Thyroid gland (tissue), 4 donors: Measurements from ENCODE around the gene OSBPL3. TPM values are rescaled to one million over a fixed set of nuclear protein-coding genes. Genes with fewer than 3 reads are reported as not detected.
A peak's percentile ranks its signal among the peaks of the same experiment; 100 is the strongest.

Experiments used
- DNase-seq, 2 donors: peaks; one replicate each; pipeline ENCODE4 v3.0.0-alpha.2; 2019
- H3K27ac ChIP-seq, 3 donors: fragments of 200-600 bp; sonication (generic); 1 replicate in 2 of 3; 2 replicates in 1 of 3; pipeline ENCODE4 v1.5.1; 2016 to 2019; ENCODE audit warnings: mild to moderate bottlenecking in 1 of 3, moderate library complexity in 1 of 3
- H3K27me3 ChIP-seq: fragments of 200-600 bp; sonication (generic); one replicate; pipeline ENCODE4 v1.5.1; 2019
- H3K36me3 ChIP-seq, 2 donors: fragments of 200-600 bp; sonication (generic); one replicate each; pipeline ENCODE4 v1.5.1; 2016 to 2019
- H3K4me1 ChIP-seq, 2 donors: fragments of 200-600 bp; sonication (generic); one replicate each; pipeline ENCODE4 v1.5.1; 2017 to 2019
- H3K4me3 ChIP-seq, 3 donors: fragments of 200-600 bp; sonication (generic); replicated peaks in 1 of 3; 1 replicate in 2 of 3; 2 replicates in 1 of 3; pipeline ENCODE4 v1.5.1; 2016; ENCODE audit warnings: mild to moderate bottlenecking in 1 of 3
- H3K9me3 ChIP-seq: fragments of 200-600 bp; sonication (generic); one replicate; pipeline ENCODE4 v1.5.1; 2017
- CTCF ChIP-seq, 6 experiments: fragments of 200-600 bp in 3 of 6; fragments of 450-650 bp in 3 of 6; sonication (generic) in 3 of 6; IDR thresholded peaks; one replicate each; pipeline ENCODE4 v1.5.1; 2016 to 2019; ENCODE audit warnings: antibody characterized with exemption in 6 of 6, mild to moderate bottlenecking in 2 of 6, inconsistent platforms in 1 of 6, moderate library complexity in 1 of 6
- POLR2A ChIP-seq, 2 donors: fragments of 450-650 bp; IDR thresholded peaks; one replicate each; pipeline ENCODE4 v1.6.1; 2017; ENCODE audit warnings: antibody characterized with exemption in 2 of 2, mild to moderate bottlenecking in 2 of 2, moderate library complexity in 1 of 2
- WGBS, 2 donors: methylation state at CpG; one replicate each; pipeline ENCODE4 v1.1.5; 2017; 5-methylcytosine and 5-hydroxymethylcytosine counted together
- intact Hi-C: fragments of 100-400 bp; cut with DNase I; formaldehyde crosslinking; loops from one replicate; pipeline ENCODE4 v1.15.1; 2023
- total RNA-seq, 4 donors: library from RNA; depleted of rRNA; stranded (reverse); fragments of >200 nt; gene quantifications; one replicate each; pipeline ENCODE4 v1.2.3, GENCODE V29; 2016

OSBPL3 gene
- total RNA-seq, 4 donors from 2014 or later, result 22.1 to 41.7 (median 34.3) TPM

DNA sequence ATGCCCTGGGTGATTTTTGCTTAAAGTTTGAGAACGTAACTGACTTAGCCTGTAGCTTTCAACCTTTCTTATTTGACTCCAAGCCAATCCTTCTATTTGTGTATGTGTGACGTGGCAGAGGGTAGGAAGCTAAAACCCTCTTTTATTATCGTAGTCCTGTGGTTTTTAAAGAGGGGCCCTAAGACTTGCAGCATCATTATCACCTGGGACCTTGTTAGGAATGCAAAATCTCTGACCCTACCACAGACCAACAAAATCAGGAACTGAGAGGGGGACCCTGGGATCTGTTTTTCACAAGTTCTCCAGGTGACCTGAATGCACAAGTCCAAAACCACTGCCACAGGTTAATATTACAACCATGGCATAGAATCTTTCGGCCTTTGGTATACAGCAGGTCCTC lies 80.1 kb downstream of the OSBPL3 start:
- H3K27me3 ChIP-seq, result no peaks in the 10 kb centered on the region
- 92 to 94% methylated on average over 4 of the region's 4 CpGs for WGBS, 2 donors
- TF ChIP-seq POLR2A (IDR thresholded peaks at IDR 0.05), result no peak
- no peak for TF ChIP-seq CTCF (IDR thresholded peaks at IDR 0.05)
- H3K27ac ChIP-seq, result no peak overlapping the region
- intact Hi-C loops, result no loop called here
- no peaks in the 10 kb centered on the region for H3K36me3 ChIP-seq
- no peak for DNase-seq
- no peak overlapping the region for H3K4me3 ChIP-seq
- H3K4me1 ChIP-seq, result peaks cover 0 to 12% of the 10 kb centered on the region in 2 donors
- H3K9me3 ChIP-seq, result no peaks in the 10 kb centered on the region

DNA sequence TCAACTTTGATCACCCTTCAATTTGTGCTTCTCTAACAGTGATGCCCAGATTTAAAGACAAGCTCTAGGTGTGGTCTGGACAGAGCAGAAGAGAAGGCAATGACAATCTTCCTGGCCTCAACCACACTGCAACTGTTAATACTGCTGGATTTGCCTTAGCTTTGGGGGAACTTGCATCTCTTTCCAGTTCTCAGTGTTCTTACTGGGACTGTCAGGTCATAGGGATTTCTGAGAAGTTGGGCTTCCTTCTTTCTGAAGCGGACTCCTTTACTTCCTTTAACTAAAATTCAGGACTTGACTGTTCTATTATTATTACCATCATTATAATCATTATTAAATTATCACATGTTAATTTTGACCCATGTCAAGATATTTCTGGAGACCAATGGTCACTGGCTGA lies 80.8 kb downstream of the OSBPL3 start:
- DNase-seq, result no peak
- Histone ChIP-seq H3K9me3 (no peaks in the 10 kb centered on the region), H3K4me3 (no peak overlapping the region), H3K27ac (no peak overlapping the region), H3K27me3 (no peaks in the 10 kb centered on the region), H3K4me1 (peaks cover 0 to 8% of the 10 kb centered on the region in 2 donors), H3K36me3 (no peaks in the 10 kb centered on the region)
- TF ChIP-seq POLR2A (IDR thresholded peaks at IDR 0.05) (no peak), CTCF (IDR thresholded peaks at IDR 0.05) (no peak)
- intact Hi-C loops, result no loop called here
- WGBS, 2 donors, result 94 to 95% methylated on average over 1 of the region's 1 CpG

GRCh38 chr7:24898691-24899090 lies 81.3 kb downstream of the OSBPL3 start:
- Histone ChIP-seq H3K27ac (no peak overlapping the region), H3K36me3 (no peaks in the 10 kb centered on the region), H3K27me3 (no peaks in the 10 kb centered on the region), H3K4me3 (no peak overlapping the region), H3K9me3 (no peaks in the 10 kb centered on the region), H3K4me1 (peaks cover 0 to 8% of the 10 kb centered on the region in 2 donors)
- TF ChIP-seq POLR2A (IDR thresholded peaks at IDR 0.05), result no peak
- TF ChIP-seq CTCF (IDR thresholded peaks at IDR 0.05), result no peak
- 92 to 94% methylated on average over 4 of the region's 4 CpGs for WGBS, 2 donors
- DNase-seq, result no peak
- intact Hi-C loops, result no loop called here

GRCh38 chr7:24896031-24896501 lies 83.9 kb downstream of the OSBPL3 start:
- Histone ChIP-seq H3K4me1 (peaks cover 0 to 8% of the 10 kb centered on the region in 2 donors), H3K36me3 (no peaks in the 10 kb centered on the region), H3K9me3 (no peaks in the 10 kb centered on the region), H3K4me3 (no peak overlapping the region), H3K27ac (no peak overlapping the region), H3K27me3 (no peaks in the 10 kb centered on the region)
- TF ChIP-seq POLR2A (IDR thresholded peaks at IDR 0.05) (no peak), CTCF (IDR thresholded peaks at IDR 0.05) (no peak)
- no peak for DNase-seq
- 59 to 62% methylated on average over 4 of the region's 4 CpGs for WGBS, 2 donors
- intact Hi-C loops, result no loop called here

DNA sequence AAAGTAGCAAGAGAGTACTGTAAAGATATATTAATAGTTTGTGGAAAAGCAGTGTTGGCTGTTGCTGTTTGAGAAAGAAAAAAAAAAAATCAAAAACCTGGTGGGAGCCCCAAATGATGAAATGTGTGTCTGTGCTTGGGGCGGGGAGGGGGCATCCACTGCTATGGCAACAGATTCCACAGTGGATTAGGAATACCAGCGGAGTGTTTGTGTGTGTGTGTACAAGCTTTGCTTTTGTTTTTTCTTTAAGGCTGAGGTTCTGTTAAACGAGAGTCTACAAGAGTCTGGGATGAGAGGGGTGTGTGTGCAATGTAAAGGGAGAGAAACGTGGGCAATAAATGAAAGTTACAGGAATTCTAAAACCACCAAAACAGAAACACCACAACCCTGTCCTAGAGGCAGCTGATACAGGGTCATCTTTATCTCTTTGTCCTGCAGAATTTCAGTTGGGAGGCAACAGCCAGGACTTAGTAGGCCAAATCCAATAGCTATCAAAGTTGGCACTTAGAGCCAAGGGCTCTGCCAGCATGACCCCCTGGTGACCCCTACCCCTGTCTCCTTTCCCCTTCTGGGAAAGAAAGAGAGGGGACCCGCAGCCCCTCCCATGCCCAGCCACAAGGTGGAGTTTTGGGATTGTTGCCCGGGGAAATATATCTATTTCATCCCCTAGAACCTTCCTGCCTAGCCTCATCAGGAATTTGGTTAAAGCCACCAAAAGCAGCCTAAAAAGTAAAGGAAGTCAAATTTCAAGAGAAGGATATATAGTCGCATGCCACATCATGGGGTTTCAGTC lies 85.4 kb downstream of the OSBPL3 start:
- Histone ChIP-seq H3K27me3 (no peaks in the 10 kb centered on the region), H3K27ac (no peak overlapping the region), H3K9me3 (no peaks in the 10 kb centered on the region), H3K4me1 (peaks cover 0 to 8% of the 10 kb centered on the region in 2 donors), H3K4me3 (no peak overlapping the region), H3K36me3 (no peaks in the 10 kb centered on the region)
- intact Hi-C loops, result no loop called here
- no peak for DNase-seq
- WGBS, 2 donors, result 79 to 84% methylated on average over 7 of the region's 7 CpGs
- peak in 2 of 6 experiments; percentile 17 for TF ChIP-seq CTCF (IDR thresholded peaks at IDR 0.05)
- TF ChIP-seq POLR2A (IDR thresholded peaks at IDR 0.05), result no peak
